Heart right ventricle (tissue), 16 donors: Measurements from ENCODE around the gene LRRTM4. TPM values are rescaled to one million over a fixed set of nuclear protein-coding genes. Genes with fewer than 3 reads are reported as not detected.

Source experiments
- ATAC-seq, 8 donors: fragments of 200-7000 bp; cut with Tn5 transposase; one replicate each; pipeline ENCODE4 v1.9.1; 2020; ENCODE audit warnings: mild to moderate bottlenecking in 8 of 8, moderate library complexity in 8 of 8, moderate number of reproducible peaks in 1 of 8
- DNase-seq, 2 donors: peaks; one replicate each; pipeline ENCODE4 v3.0.0-alpha.2; 2020
- H3K27ac ChIP-seq, 10 donors: fragments of 200-600 bp; sonication (generic) in 2 of 10; one replicate each; pipeline versions ENCODE4 v1.5.0 to v1.8.0; 2020 to 2022; ENCODE audit warnings: mild to moderate bottlenecking in 3 of 10
- H3K27me3 ChIP-seq, 7 donors: fragments of 200-600 bp; one replicate each; pipeline ENCODE4 v1.8.0; 2021 to 2022; ENCODE audit warnings: mild to moderate bottlenecking in 2 of 7
- H3K36me3 ChIP-seq, 9 donors: fragments of 200-600 bp; sonication (generic) in 1 of 9; one replicate each; pipeline versions ENCODE4 v1.5.0 to v1.8.0; 2020 to 2022; ENCODE audit warnings: mild to moderate bottlenecking in 2 of 9
- H3K4me1 ChIP-seq, 9 donors: fragments of 200-600 bp; sonication (generic) in 1 of 9; one replicate each; pipeline versions ENCODE4 v1.5.0 to v1.8.0; 2020 to 2022; ENCODE audit warnings: mild to moderate bottlenecking in 4 of 9
- H3K4me3 ChIP-seq, 10 donors: fragments of 200-600 bp; sonication (generic) in 2 of 10; one replicate each; pipeline versions ENCODE4 v1.5.0 to v1.8.0; 2020 to 2022; ENCODE audit warnings: mild to moderate bottlenecking in 7 of 10, moderate library complexity in 2 of 10
- H3K9me3 ChIP-seq, 11 donors: fragments of 200-600 bp in 10 of 11; sonication (generic) in 2 of 11; one replicate each; pipeline versions ENCODE4 v1.5.0 to v1.8.0; 2013 to 2022; ENCODE audit warnings: mild to moderate bottlenecking in 2 of 11, control low read depth in 1 of 11, moderate library complexity in 1 of 11
- CTCF ChIP-seq, 9 donors: fragments of 200-600 bp; sonication (generic) in 2 of 9; IDR thresholded peaks; one replicate each; pipeline versions ENCODE4 v1.5.0 to v1.8.0; 2021 to 2022; ENCODE audit warnings: antibody characterized with exemption in 9 of 9, mild to moderate bottlenecking in 5 of 9, moderate library complexity in 1 of 9
- WGBS, 2 donors: extraction: QIAGEN DNeasy Blood & Tissue Kit; methylation state at CpG; one replicate each; pipeline ENCODE4 v1.1.7; 2013; ENCODE audit warnings: inconsistent platforms in 1 of 2; 5-methylcytosine and 5-hydroxymethylcytosine counted together
- intact Hi-C, 10 donors: fragments of 100-400 bp; cut with DNase I; formaldehyde crosslinking; loops; one replicate each; pipeline versions ENCODE4 v1.11.1 to v1.14.2; 2022
- long read RNA-seq, 3 donors: library from polyadenylated mRNA; unstranded; transcript quantifications; one replicate each; pipeline ENCODE4 v2.0.0, GENCODE V29; 2020 to 2021
- polyA plus RNA-seq, 2 donors: library from polyadenylated mRNA; stranded (reverse); fragments of 200-250 nt; gene quantifications; one replicate each; pipeline ENCODE4 v1.2.3, GENCODE V29; 2013
- total RNA-seq, 10 donors: library from RNA; stranded (reverse); fragmentation: NEBNext Ultra II Directional in 3 of 10; extraction: Animal tissue kit (Norgen Biotek cat#: 25700) in 3 of 10; gene quantifications; one replicate each; pipeline versions ENCODE4 v1.2.1 to v1.2.4, GENCODE V29; 2021 to 2023
- donor health status: Arrhythmogenic right ventricular cardiomyopathy.
- donor health status: ischemic (EF 13 %, LVEDD 7.1; RV severe dilation, severe dysfunction).
- donor health status: healthy with polysubstance abuse.
- donor health status: DM: no; HTN: yes; CAD: no.
- donor health status: DM: no; HTN: no; CAD: no.
- donor health status: ischemic (EF 25% LVEDD 6.9; RV normal size, moderate dysfunction).
- donor health status: ischemic (EF 25% LVEDD 5.7; RV mildly dilated, moderate dysfunction).
- donor health status: healthy.
- donor health status: DM: yes; HTN: yes; CAD: no.
- donor health status: Ischemic cardiomyopathy.
- donor health status: ischemic (EF 35%, LVEDD 5.7; RV mildly dilated, moderate dysfunction).
- donor health status: nonischemic (EF 11% LVEDD 7.7; RV severe dilation, severe dysfunction).
- donor health status: DM: yes; HTN: yes; CAD: no.
- donor health status: PGD.
- donor health status: ischemic (EF 29% LVEDD 5.4; RV normal size, mild dysfunction).
- donor health status: nonischemic (EF 23%, LVEDD 6.1; RV moderate dilation, normal function).

Gene LRRTM4
- 1 to 10 TPM in 6 of 10 donors, under 1 TPM in 4; 0.11 to 2.2 (median 1.3) TPM for total RNA-seq
- under 1 TPM; 0.17 to 0.29 TPM for polyA plus RNA-seq
- long read RNA-seq, donor 1, partial matches to known transcripts, result 0 of 1 reads
- long read RNA-seq, donor 1, other reads (novel, unspliced or antisense), result 1 of 1 reads
- long read RNA-seq, donor 2, partial matches to known transcripts, result 1 of 2 reads
- long read RNA-seq, donor 2, other reads (novel, unspliced or antisense), result 1 of 2 reads
- long read RNA-seq, donor 3, partial matches to known transcripts, result 1 of 1 reads
- long read RNA-seq, donor 3, other reads (novel, unspliced or antisense), result 0 of 1 reads

GRCh38 chr2:77521931-77522470 is at the start of gene LRRTM4:
TSS of gene LRRTM4 (minus strand) at chr2:77522376.
- no peaks in the 10 kb centered on the region for H3K9me3 ChIP-seq
- H3K27ac ChIP-seq, result no peak within 1 kb of the TSS
- H3K36me3 ChIP-seq, result no peaks in the 10 kb centered on the region
- DNase-seq (peak in 1 of 2 donors; percentile 7), ATAC-seq (peak in 7 of 8 donors; percentile 57 to 96 (median 80))
- WGBS, 2 donors, result 2 to 4% methylated on average over 4 of the region's 4 CpGs
- peaks cover 0 to 10% (median 0%) of the 10 kb centered on the region in 9 donors for H3K4me1 ChIP-seq
- H3K27me3 ChIP-seq, result peaks cover 0 to 5% (median 0%) of the 10 kb centered on the region in 7 donors
- peak within 1 kb of the TSS in 8 of 10 donors; percentile 21 to 37 (median 26) for H3K4me3 ChIP-seq
- intact Hi-C loops, result loop anchor here in 7 of 10 donors (2.0 to 10.0 kb wide), 7 partner anchors 75 to 569 kb away; no protein-coding TSS in a partner anchor
- peak in 6 of 9 donors; percentile 20 to 52 (median 42) for TF ChIP-seq CTCF (IDR thresholded peaks at IDR 0.05)

- intact Hi-C loops, result no loop called here
- DNase-seq (no peak), ATAC-seq (no peak)
- Histone ChIP-seq H3K27me3 (no peaks in the 10 kb centered on the region), H3K9me3 (peaks cover 0 to 3% (median 0%) of the 10 kb centered on the region in 11 donors), H3K4me3 (no peak overlapping the region), H3K27ac (no peak overlapping the region), H3K36me3 (no peaks in the 10 kb centered on the region), H3K4me1 (no peaks in the 10 kb centered on the region)
- no peak for TF ChIP-seq CTCF (IDR thresholded peaks at IDR 0.05)
- whole genome bisulfite sequencing, 2 donors, result 70 to 74% methylated on average over 2 of the region's 2 CpGs
Measured at GRCh38 chr2:77571545-77571944, 49.4 kb upstream of the LRRTM4 start.

GRCh38 chr2:77567723-77568122 is 45.5 kb upstream of the LRRTM4 start:
- no peak for DNase-seq
- TF ChIP-seq CTCF (IDR thresholded peaks at IDR 0.05), result no peak
- H3K4me3 ChIP-seq, result no peak overlapping the region
- WGBS, 2 donors, result 41 to 45% methylated on average over 2 of the region's 2 CpGs
- ATAC-seq, result no peak
- no peak overlapping the region for H3K27ac ChIP-seq
- no peaks in the 10 kb centered on the region for H3K27me3 ChIP-seq
- no peaks in the 10 kb centered on the region for H3K4me1 ChIP-seq
- intact Hi-C loops, result no loop called here
- H3K9me3 ChIP-seq, result peaks cover 0 to 4% (median 0%) of the 10 kb centered on the region in 11 donors
- no peaks in the 10 kb centered on the region for H3K36me3 ChIP-seq

- intact Hi-C loops, result no loop called here
Measured at GRCh38 chr2:77566582-77566981, 44.4 kb upstream of the LRRTM4 start.

More at GRCh38 chr2:77566582-77566981, 44.4 kb upstream of the LRRTM4 start:
- no peaks in the 10 kb centered on the region for H3K27me3 ChIP-seq
- TF ChIP-seq CTCF (IDR thresholded peaks at IDR 0.05), result no peak
- ATAC-seq, result no peak
- no peaks in the 10 kb centered on the region for H3K4me1 ChIP-seq
- H3K4me3 ChIP-seq, result no peak overlapping the region
- no peak for DNase-seq
- 70 to 74% methylated on average over 3 of the region's 3 CpGs for WGBS, 2 donors
- H3K27ac ChIP-seq, result no peak overlapping the region
- no peaks in the 10 kb centered on the region for H3K36me3 ChIP-seq
- peaks cover 0 to 4% (median 0%) of the 10 kb centered on the region in 11 donors for H3K9me3 ChIP-seq
